K562 (cell line): ENCODE data around the gene DDR1. TPM values are rescaled to one million over a fixed set of nuclear protein-coding genes. Genes with fewer than 3 reads are reported as not detected.

Experiments
- CREB3 ChIP-seq: fragments of 450-650 bp; conservative IDR thresholded peaks from 2 replicates; pipeline ENCODE4 v1.6.1; 2016; ENCODE audit warnings: missing genetic modification characterization, low read depth, mild to moderate bottlenecking, missing compliant biosample characterization, moderate library complexity
- GATA2 ChIP-seq: sonication (generic); formaldehyde crosslinking; IDR thresholded peaks from 2 replicates; pipeline ENCODE4 v1.4.0; 2020; ENCODE audit warnings: mild to moderate bottlenecking, missing genetic modification reagents
- HMGN3 ChIP-seq: IDR thresholded peaks from 2 replicates; pipeline ENCODE4 v1.6.1; 2011; ENCODE audit warnings: borderline replicate concordance, low read depth, mild to moderate bottlenecking, mixed read lengths, low read length; ENCODE audit not compliant: insufficient read length; ENCODE audit errors: extremely low read depth
- HOMEZ ChIP-seq: fragments of 250-450 bp; sonication (Bioruptor Pico); IDR thresholded peaks from 2 replicates; pipeline ENCODE4 v1.4.0; 2020; ENCODE audit warnings: mild to moderate bottlenecking, moderate library complexity
- MAFF ChIP-seq: IDR thresholded peaks from 2 replicates; pipeline ENCODE4 v1.6.1; 2012; ENCODE audit warnings: low read length, improper control_type of control experiment
- NKRF ChIP-seq: fragments of 450-650 bp; IDR thresholded peaks from 2 replicates; pipeline ENCODE4 v1.6.1; 2016; ENCODE audit warnings: borderline replicate concordance
- POLR2AphosphoS2 ChIP-seq: IDR thresholded peaks from 2 replicates; pipeline ENCODE4 v1.6.1; 2012; ENCODE audit warnings: low read length, improper control_type of control experiment
- RERE ChIP-seq: sonication (generic); formaldehyde crosslinking; IDR thresholded peaks from 2 replicates; pipeline ENCODE4 v1.8.0; 2023; ENCODE audit warnings: missing genetic modification reagents, mild to moderate bottlenecking, borderline replicate concordance
- SMAD1 ChIP-seq: fragments of 150-350 bp; IDR thresholded peaks from 2 replicates; pipeline ENCODE4 v1.6.1; 2014; ENCODE audit warnings: low read length, low read depth; ENCODE audit not compliant: partially characterized antibody
- SOX6 ChIP-seq: fragments of 450-650 bp; IDR thresholded peaks from 2 replicates; pipeline ENCODE4 v1.6.1; 2014; ENCODE audit warnings: mild to moderate bottlenecking
- SREBF1 ChIP-seq: fragments of 150-350 bp; IDR thresholded peaks from 2 replicates; pipeline ENCODE4 v1.6.1; 2014; ENCODE audit warnings: antibody characterized with exemption, low read depth, low read length, borderline replicate concordance
- XRCC3 ChIP-seq: fragments of 450-650 bp; IDR thresholded peaks from 2 replicates; pipeline ENCODE4 v1.6.1; 2017; ENCODE audit warnings: mild to moderate bottlenecking, moderate library complexity
- ZEB2 ChIP-seq: fragments of 450-650 bp; IDR thresholded peaks from 2 replicates; pipeline ENCODE4 v1.6.1; 2016
- ZNF512 ChIP-seq: IDR thresholded peaks from 2 replicates; pipeline ENCODE4 v1.6.1; 2016; ENCODE audit warnings: missing genetic modification characterization, missing compliant biosample characterization
- polyA plus RNA-seq, 8 experiments: library from polyadenylated mRNA; depleted of rRNA in 4 of 8; stranded (reverse) in 5 of 8; unstranded in 3 of 8; fragments of >200 nt; fragmentation: Nextera tagmentation in 2 of 8; fragmentation: Illumina TruSeq in 1 of 8; extraction: Ambion mirVana in 2 of 8; extraction: Trizol in 1 of 8; gene quantifications; 2 replicates each; pipeline versions ENCODE4 v1.2.1 to v1.2.3, GENCODE V29; 2011 to 2014; ENCODE audit warnings: inconsistent platforms in 1 of 8, missing spikeins in 1 of 8
- total RNA-seq, 7 experiments: library from RNA; depleted of rRNA in 6 of 7; stranded (reverse); fragments of >200 nt in 6 of 7; fragmentation: Illumina TruSeq in 2 of 7; extraction: Trizol in 2 of 7; gene quantifications; 2 replicates each; pipeline versions ENCODE4 v1.2.1 to v1.2.3, GENCODE V29; 2011 to 2021; ENCODE audit warnings: low replicate concordance in 1 of 7

The DDR1 gene
- total and polyA plus RNA-seq, 9 of the 15 experiments (the other 6 are each of a cell fraction or from before 2014, with no cell fraction given), result 1.4 to 44.6 (median 12.2) TPM

GRCh38 chr6:30907758-30908591, 23.7 kb downstream of the DDR1 start, which contains the start of gene GTF2H4 (continued):
- peak; percentile 74 for TF ChIP-seq NKRF
- TF ChIP-seq SREBF1, result peak; percentile 78; the same call in 1 of the 2 replicates
- no peak for TF ChIP-seq MAFF
- no peak for TF ChIP-seq HOMEZ (CRISPR knock-in tag)
- peak; percentile 84 for TF ChIP-seq HMGN3
- TF ChIP-seq ZNF512 (tag), result no peak
- TF ChIP-seq ZEB2, result peak; percentile 100
- no peak for TF ChIP-seq XRCC3
- TF ChIP-seq CREB3 (tag), result peak; percentile 97
- no peak for TF ChIP-seq RERE (CRISPR knock-in tag)
- TF ChIP-seq GATA2, result 0 out of 2 replicates have a peak, but pooled peaks have one; percentile 22
- TF ChIP-seq SOX6, result peak; percentile 72
- no peak for TF ChIP-seq POLR2AphosphoS2
- TF ChIP-seq SMAD1, result peak; percentile 11
